ENCODE data around the gene IFI30.

IFI30 gene

DNA sequence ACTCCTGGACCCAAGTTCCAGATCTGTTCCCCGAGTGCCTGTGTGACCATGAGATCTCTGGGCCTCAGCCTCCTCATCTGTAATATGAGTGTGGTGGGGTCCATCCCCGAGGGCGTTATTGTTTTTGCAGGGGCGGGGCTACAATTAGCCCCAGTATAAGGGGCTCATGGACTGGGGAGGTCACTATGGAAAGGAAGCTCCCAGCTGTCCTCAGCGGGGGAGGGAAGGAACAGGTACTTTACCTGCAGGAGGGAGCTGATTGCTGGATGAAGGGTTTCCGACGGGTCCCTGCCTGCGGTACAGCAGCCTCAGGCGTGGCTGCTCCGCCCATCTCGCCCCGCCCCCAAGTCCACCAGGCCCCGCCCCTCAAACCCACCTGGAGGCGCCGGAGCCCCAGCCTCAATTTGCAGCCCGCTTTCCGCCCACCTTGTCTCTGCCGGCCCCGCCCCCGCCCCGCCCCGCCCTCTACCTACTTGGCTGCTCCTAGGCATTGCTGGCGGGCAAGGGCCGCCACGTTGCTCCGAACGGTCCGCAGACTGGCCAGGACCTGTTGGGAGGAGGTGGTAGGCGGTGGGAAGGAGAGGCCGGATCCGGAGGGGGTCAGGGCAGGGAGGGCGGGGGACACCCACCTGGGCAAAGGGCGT, 47.1 kb downstream of the IFI30 start:
- in situ Hi-C loops (cut with HindIII; ENCODE audit: low sequenced_read_pairs), result no loop called here

- in situ Hi-C loops (cut with HindIII; ENCODE audit: low sequenced_read_pairs), result no loop called here
Observed at GRCh38 chr19:18221815-18222725, 48.5 kb downstream of the IFI30 start.

- in situ Hi-C loops (cut with HindIII; ENCODE audit: low sequenced_read_pairs), result no loop called here
Observed at GRCh38 chr19:18223860-18224524, 50.4 kb downstream of the IFI30 start.

DNA sequence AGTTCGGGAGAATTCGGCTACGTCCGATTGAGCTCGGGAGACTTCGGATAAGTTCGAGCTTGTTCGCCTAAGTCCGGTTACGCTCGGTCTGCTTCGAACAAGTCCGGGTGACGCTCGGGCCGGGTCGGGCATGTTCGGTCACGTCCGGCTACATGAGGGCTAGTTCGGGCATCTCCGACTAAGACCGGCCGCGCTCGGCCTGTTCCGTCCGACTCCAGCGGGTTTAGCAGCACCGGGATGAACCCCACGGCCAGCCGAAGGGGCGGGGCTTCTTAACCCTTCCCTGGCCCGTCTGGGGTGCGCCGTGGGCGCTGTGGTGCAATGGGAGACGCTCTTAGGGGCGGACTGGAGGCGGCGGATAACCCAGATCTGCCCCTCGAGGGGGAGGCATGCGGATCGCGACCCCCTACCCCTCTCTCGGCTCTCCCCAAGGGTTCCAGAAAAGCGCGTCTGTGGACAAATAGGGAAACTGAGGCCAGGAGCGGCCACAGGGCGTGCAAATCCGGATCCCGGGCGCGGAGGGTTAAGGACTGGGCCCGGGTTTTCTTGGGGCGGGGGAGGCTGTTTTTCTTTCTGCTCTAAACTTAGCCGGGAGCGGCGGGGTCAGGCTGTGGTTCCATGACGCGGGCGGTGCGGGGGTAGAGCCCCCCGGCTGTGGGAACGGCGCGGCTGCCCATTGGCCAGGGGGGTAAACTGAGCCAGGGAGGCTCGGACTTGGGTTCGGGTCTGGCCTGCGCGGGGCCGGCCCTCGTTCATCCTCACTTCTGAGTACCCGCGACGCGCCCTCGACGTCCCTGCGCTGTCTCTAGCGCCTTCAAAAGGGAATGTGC, 51.1 kb downstream of the IFI30 start:
- in situ Hi-C loops (cut with HindIII; ENCODE audit: low sequenced_read_pairs), result loop anchor here (5.0 kb wide), 1 partner anchor 42 kb away; no protein-coding TSS in a partner anchor

DNA sequence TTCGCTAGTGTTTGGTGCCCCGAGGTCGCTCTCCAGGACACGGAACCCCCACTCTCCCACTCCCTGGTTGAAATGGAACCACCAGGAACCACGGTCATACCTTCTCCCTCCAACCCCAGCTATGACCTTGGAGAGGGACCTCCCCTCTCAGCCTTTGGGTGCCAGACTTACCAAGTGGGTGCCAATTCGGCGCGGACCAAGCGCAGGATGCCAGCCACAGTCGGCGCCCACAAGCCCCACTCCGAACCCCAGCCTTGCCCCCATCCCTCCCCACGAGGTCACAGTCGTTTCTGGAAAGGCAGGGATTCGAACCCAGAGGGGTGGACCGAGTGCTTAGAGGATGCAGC, 51.7 kb downstream of the IFI30 start:
- in situ Hi-C loops (cut with HindIII; ENCODE audit: low sequenced_read_pairs), result loop anchor here (5.0 kb wide), 1 partner anchor 43 kb away; no protein-coding TSS in a partner anchor

DNA sequence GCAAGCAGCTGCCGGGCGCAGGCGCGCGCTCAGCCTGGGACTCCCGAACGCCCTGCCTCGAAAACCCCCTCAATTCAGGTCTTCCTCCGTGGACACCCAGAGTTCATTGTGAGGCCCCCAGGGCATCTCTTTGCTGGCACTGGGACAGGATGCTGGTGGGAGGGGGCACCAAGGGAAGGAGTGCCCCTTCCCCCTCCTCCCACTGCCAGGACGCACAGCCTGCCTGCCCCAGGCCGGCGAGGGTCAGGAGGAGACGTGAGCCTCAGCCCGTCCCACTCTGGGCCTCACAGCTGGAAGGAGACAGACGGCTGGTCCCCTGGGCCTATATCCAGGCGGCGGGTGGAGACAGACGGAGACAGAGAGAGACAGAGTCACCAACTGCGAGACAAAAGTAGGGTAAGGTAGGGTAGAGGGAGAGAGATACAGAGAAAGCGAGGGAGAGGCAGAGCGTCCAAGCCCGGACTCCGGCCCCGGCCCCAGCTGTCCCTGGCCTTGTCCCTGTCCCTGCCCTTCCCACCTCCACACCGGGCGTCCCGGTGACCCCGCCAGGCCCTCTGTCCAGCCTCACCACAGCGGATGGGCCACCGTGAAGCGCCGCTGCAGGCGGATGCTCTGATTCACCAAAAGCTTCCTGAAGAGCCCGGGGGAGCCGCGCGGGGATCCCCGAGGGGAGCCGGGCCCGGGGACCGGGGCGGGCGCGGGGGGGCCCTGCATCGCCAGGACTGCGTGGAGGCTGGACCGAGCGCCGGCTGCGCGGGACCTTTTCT, 52.3 kb downstream of the IFI30 start, which contains the start of gene PDE4C:
TSS of gene PDE4C (minus strand) at position 737 of the 767 bp plus-strand sequence. CDS start at position 714, 23 bp downstream.
- in situ Hi-C loops (cut with HindIII; ENCODE audit: low sequenced_read_pairs), result loop anchor here (5.0 kb wide), 1 partner anchor 44 kb away; no protein-coding TSS in a partner anchor

DNA sequence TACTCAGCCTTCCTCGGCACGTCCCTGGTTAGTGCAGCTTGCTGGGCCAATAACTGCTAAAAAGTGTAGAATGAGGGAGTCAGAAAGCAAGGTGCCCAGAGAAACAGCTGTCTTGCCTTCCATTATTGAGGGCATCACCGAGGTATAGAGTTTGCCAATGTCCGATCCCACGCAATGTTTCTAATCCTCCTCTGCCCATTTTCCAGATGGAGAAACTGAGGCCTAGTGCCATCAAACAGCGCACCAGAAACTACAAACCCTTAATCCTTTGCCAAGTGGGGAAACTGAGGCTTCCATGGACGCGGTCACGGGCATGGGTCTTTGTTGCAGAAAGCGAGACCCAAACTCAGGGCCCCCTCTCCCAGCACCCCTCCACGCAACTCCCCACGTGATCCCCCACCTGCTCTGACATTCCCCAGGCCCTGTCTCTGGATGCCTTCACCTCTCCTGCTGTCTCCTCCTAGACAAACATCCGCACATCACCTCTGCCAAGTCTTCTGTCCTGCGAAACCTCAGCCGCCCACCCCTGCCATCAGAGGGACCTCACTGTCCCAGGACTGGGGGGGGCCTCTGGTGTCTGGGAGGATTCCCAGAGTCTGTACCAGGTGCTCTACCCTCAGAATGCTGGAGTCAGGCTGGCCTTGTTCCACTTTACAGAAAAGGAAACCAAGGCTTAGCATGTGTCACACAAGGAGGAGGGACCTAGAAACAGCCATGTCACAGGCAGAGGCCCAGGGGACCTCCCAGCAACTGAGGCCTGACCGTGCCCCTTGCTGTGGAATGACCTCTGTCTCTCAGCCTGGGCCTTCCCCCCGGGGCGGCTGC, 53.6 kb downstream of the IFI30 start:
- in situ Hi-C loops (cut with HindIII; ENCODE audit: low sequenced_read_pairs), result loop anchor here (5.0 kb wide), 1 partner anchor 45 kb away; no protein-coding TSS in a partner anchor

Data from endothelial cell of hepatic sinusoid (primary cell).